Endothelial cell of umbilical vein (primary cell): ENCODE measurements around the gene RIMBP2. TPM values are rescaled to one million over a fixed set of nuclear protein-coding genes. Genes with fewer than 3 reads are reported as not detected.

Experiments used
- BruUV-seq: library from RNA; stranded (reverse); fragments of 400-500 nt; replicated peaks from 2 replicates; lab custom pipeline; 2021; lab: Mats Ljungman, UMichigan
- CTCF ChIA-PET: fragments of 300-600, 350-600 bp; sonication (Branson Sonifier 250); formaldehyde crosslinking; loops from one replicate; lab custom pipeline; 2021; ENCODE audit warnings: antibody characterized with exemption, inconsistent platforms; lab: Charles Lee
- POLR2A ChIA-PET: fragments of 300-600, 350-600 bp; sonication (Branson Sonifier 250); formaldehyde crosslinking; loops from one replicate; lab custom pipeline; 2021; ENCODE audit warnings: antibody characterized with exemption, inconsistent platforms; lab: Charles Lee
- DNase-seq: peaks from one replicate; pipeline ENCODE4 v3.0.0-alpha.2; 2011; ENCODE audit warnings: low read depth, low spot score
- FAIRE-seq: peaks from 2 replicates; lab custom pipeline; 2011; peaks lifted over from hg19 to GRCh38; lab: Jason Lieb, UNC
- H2AFZ ChIP-seq: 2 replicates; pipeline ENCODE4 v1.6.0; 2012; ENCODE audit warnings: low read depth, low read length, control low read depth, inconsistent platforms
- H3K27ac ChIP-seq: 2 replicates; pipeline ENCODE4 v1.5.1; 2011; ENCODE audit warnings: low read depth, mild to moderate bottlenecking, control low read depth, low read length, moderate library complexity; ENCODE audit not compliant: insufficient read depth
- H3K27me3 ChIP-seq, 2 experiments: 2 replicates each; pipeline versions ENCODE4 v1.6.0 to v1.6.1; 2011; ENCODE audit warnings: low read length in 2 of 2, mixed read lengths in 1 of 2; ENCODE audit not compliant: control insufficient read depth in 2 of 2, insufficient read depth in 2 of 2
- H3K36me3 ChIP-seq, 2 experiments: 2 replicates in 1 of 2; 3 replicates in 1 of 2; pipeline ENCODE4 v1.5.1; 2011; ENCODE audit warnings: low read length in 2 of 2, mild to moderate bottlenecking in 1 of 2, moderate library complexity in 1 of 2; ENCODE audit not compliant: control insufficient read depth in 2 of 2, insufficient read depth in 2 of 2; ENCODE audit errors: extremely low read depth in 1 of 2
- H3K4me1 ChIP-seq: 3 replicates; pipeline ENCODE4 v1.5.1; 2011; ENCODE audit warnings: mild to moderate bottlenecking, low read length; ENCODE audit not compliant: control insufficient read depth, insufficient read depth; ENCODE audit errors: extremely low read depth
- H3K4me2 ChIP-seq: 2 replicates; pipeline ENCODE4 v1.6.1; 2011; ENCODE audit warnings: low read length, control low read depth, mixed read lengths; ENCODE audit not compliant: insufficient read depth
- H3K4me3 ChIP-seq, 3 experiments: fragments of 200-600 bp in 1 of 3; sonication (generic), shearing (Covaris generic) in 1 of 3; replicated peaks in 1 of 3; 2 replicates each; pipeline ENCODE4 v1.5.1; 2011 to 2016; ENCODE audit warnings: control low read depth in 3 of 3, low read length in 3 of 3, mild to moderate bottlenecking in 2 of 3, inconsistent platforms in 1 of 3, low read depth in 1 of 3, moderate library complexity in 1 of 3; ENCODE audit not compliant: insufficient read depth in 1 of 3
- H3K79me2 ChIP-seq: 2 replicates; pipeline ENCODE4 v1.6.0; 2012; ENCODE audit warnings: low read length, inconsistent platforms; ENCODE audit not compliant: control insufficient read depth, insufficient read depth
- H3K9ac ChIP-seq: replicated peaks from 2 replicates; pipeline ENCODE3; 2011; ENCODE audit warnings: low read length, control low read depth; ENCODE audit not compliant: insufficient read depth; ENCODE audit errors: extremely low read depth
- H3K9me1 ChIP-seq: replicated peaks from 3 replicates; pipeline ENCODE4 v1.6.0; 2011; ENCODE audit warnings: mild to moderate bottlenecking, low read length; ENCODE audit not compliant: control insufficient read depth, insufficient read depth; ENCODE audit errors: extremely low read depth
- H3K9me3 ChIP-seq: replicated peaks from 2 replicates; pipeline ENCODE4 v1.5.1; 2012; ENCODE audit warnings: low read length, inconsistent platforms; ENCODE audit not compliant: control insufficient read depth, insufficient read depth
- H4K20me1 ChIP-seq: replicated peaks from 2 replicates; pipeline ENCODE3; 2011; ENCODE audit warnings: mild to moderate bottlenecking, low read length; ENCODE audit not compliant: control insufficient read depth, insufficient read depth; ENCODE audit errors: extremely low read depth
- CTCF ChIP-seq, 2 donors: IDR thresholded peaks; 1 replicate in 1 of 2; 2 replicates in 1 of 2; pipeline ENCODE4 v1.5.1; 2011; ENCODE audit warnings: low read length in 2 of 2, mild to moderate bottlenecking in 2 of 2, moderate library complexity in 2 of 2, control low read depth in 1 of 2, inconsistent platforms in 1 of 2, low read depth in 1 of 2; ENCODE audit not compliant: insufficient read depth in 1 of 2; ENCODE audit errors: extremely low read depth in 1 of 2
- EZH2 ChIP-seq: IDR thresholded peaks from 2 replicates; pipeline ENCODE4 v1.6.1; 2012; ENCODE audit warnings: borderline replicate concordance, low read depth, mild to moderate bottlenecking, moderate library complexity, low read length, inconsistent platforms; ENCODE audit not compliant: severe bottlenecking
- FOS ChIP-seq: IDR thresholded peaks from 2 replicates; pipeline ENCODE4 v1.6.1; 2011; ENCODE audit warnings: mild to moderate bottlenecking, low read length, moderate library complexity, borderline replicate concordance; ENCODE audit not compliant: insufficient read depth
- GATA2 ChIP-seq: IDR thresholded peaks from 2 replicates; pipeline ENCODE4 v1.7.0; 2011; ENCODE audit warnings: low read depth, mild to moderate bottlenecking, moderate library complexity, mixed read lengths, low read length; ENCODE audit not compliant: insufficient read length, insufficient read depth
- JUN ChIP-seq: IDR thresholded peaks from 2 replicates; pipeline ENCODE4 v1.6.1; 2011; ENCODE audit warnings: borderline replicate concordance, low read depth; ENCODE audit not compliant: insufficient read length, insufficient read depth
- MAX ChIP-seq: IDR thresholded peaks from 2 replicates; pipeline ENCODE4 v1.6.1; 2011; ENCODE audit not compliant: insufficient read depth, insufficient read length
- MYC ChIP-seq: IDR thresholded peaks from one replicate; pipeline ENCODE4 v1.6.1; 2011; ENCODE audit warnings: mild to moderate bottlenecking, low read depth, low read length
- POLR2A ChIP-seq: IDR thresholded peaks from 2 replicates; pipeline ENCODE4 v1.6.1; 2012; ENCODE audit warnings: low read depth, mild to moderate bottlenecking, control low read depth, low read length
- POLR2AphosphoS5 ChIP-seq: IDR thresholded peaks from 2 replicates; pipeline ENCODE4 v1.6.1; 2012; ENCODE audit warnings: low read depth, mild to moderate bottlenecking, control low read depth, low read length, moderate library complexity; ENCODE audit not compliant: insufficient read depth
- dilution Hi-C: fragments of 300-500 bp; cut with MboI; formaldehyde crosslinking; loops from one replicate; pipeline ENCODE4 v1.15.0; 2019; ENCODE audit warnings: low sequenced_read_pairs; ENCODE audit not compliant: extremely low pct_ligation_motif_present
- intact Hi-C: fragments of 100-400 bp; cut with micrococcal nuclease; formaldehyde crosslinking; loops from one replicate; pipeline ENCODE4 v1.10.0; 2022
- polyA plus RNA-seq, 4 experiments: library from polyadenylated mRNA; depleted of rRNA in 3 of 4; stranded (reverse) in 3 of 4; unstranded in 1 of 4; fragments of >200 nt; gene quantifications; 2 replicates each; pipeline versions ENCODE4 v1.2.1 to v1.2.3, GENCODE V29; 2011 to 2012; ENCODE audit warnings: missing spikeins in 1 of 4
- total RNA-seq: library from RNA; stranded (reverse); gene quantifications from 2 replicates; pipeline ENCODE4 v1.2.3, GENCODE V29; 2021

RIMBP2 gene
- total and polyA plus RNA-seq, 2 donors (not counting 3 experiments of a cell fraction or from before 2014, with no cell fraction given), result 0.04 TPM; not detected in 1

GRCh38 chr12:130615861-130616345, 100.2 kb downstream of the RIMBP2 start:
- H3K36me3 ChIP-seq, result no peaks in the 10 kb centered on the region
- H3K9me1 ChIP-seq, result no peaks in the 10 kb centered on the region
- H3K27ac ChIP-seq, result no peak overlapping the region
- no peak overlapping the region for H2AFZ ChIP-seq
- FAIRE-seq, result no peak
- H3K4me2 ChIP-seq, result no peak overlapping the region
- DNase-seq, result no peak
- no peaks in the 10 kb centered on the region for H3K27me3 ChIP-seq
- BruUV-seq, result no TSS peak
- peaks cover 10% of the 10 kb centered on the region for H3K9me3 ChIP-seq
- H4K20me1 ChIP-seq, result no peaks in the 10 kb centered on the region
- TF ChIP-seq FOS (no peak), MAX (no peak), POLR2A (no peak), EZH2 (no peak), CTCF (IDR thresholded peaks at IDR 0.05; ENCODE audit: extremely low read depth in 1 of 2, insufficient read depth in 1 of 2, low read depth in 1 of 2, low read length in 2 of 2) (no peak), GATA2 (no peak), JUN (no peak), POLR2AphosphoS5 (no peak), MYC (no peak)
- H3K9ac ChIP-seq, result no peak overlapping the region
- ChIA-PET CTCF (no interaction called here), POLR2A (no interaction called here)
- dilution Hi-C loops (no loop called here), intact Hi-C loops (no loop called here)
- no peak overlapping the region for H3K4me3 ChIP-seq
- H3K4me1 ChIP-seq, result no peaks in the 10 kb centered on the region
- H3K79me2 ChIP-seq, result no peaks in the 10 kb centered on the region
